ENCODE measurements around the gene ZNRF3.
"Not testable (repeated sequence)": the region's sequence is repeated elsewhere in the genome, so short reads cannot be mapped to it uniquely, and the experiment has no call there.

ZNRF3 gene

GRCh38 chr22:28885939-28886338 is 2.6 kb downstream of the ZNRF3 start:
- Histone ChIP-seq H3K27ac (ENCODE audit: extremely low read depth, low read depth, low read length) (no peak overlapping the region), H3K9me3 (ENCODE audit: control insufficient read depth, insufficient read depth, low read depth, low read length) (no peaks in the 10 kb centered on the region), H3K4me3 (ENCODE audit: low read depth, low read length) (no peak overlapping the region), H3K4me1 (ENCODE audit: control insufficient read depth, insufficient read depth, low read length) (peaks cover 22% of the 10 kb centered on the region), H3K36me3 (ENCODE audit: control insufficient read depth in 2 of 2, insufficient read depth in 1 of 2, low read length in 2 of 2) (no peaks in the 10 kb centered on the region)
- ChIA-PET POLR2A (interaction anchor here (0.7 kb wide), 3 partner anchors 87 to 116 kb away, joined by 3 to 4 read pairs (median 4); no protein-coding TSS in a partner anchor), CTCF (interaction anchor here (0.6 to 1.8 kb wide), 6 partner anchors 11 to 1744 kb away, joined by 3 to 11 read pairs (median 4); no protein-coding TSS in a partner anchor)
- TF ChIP-seq, protein P1, sequence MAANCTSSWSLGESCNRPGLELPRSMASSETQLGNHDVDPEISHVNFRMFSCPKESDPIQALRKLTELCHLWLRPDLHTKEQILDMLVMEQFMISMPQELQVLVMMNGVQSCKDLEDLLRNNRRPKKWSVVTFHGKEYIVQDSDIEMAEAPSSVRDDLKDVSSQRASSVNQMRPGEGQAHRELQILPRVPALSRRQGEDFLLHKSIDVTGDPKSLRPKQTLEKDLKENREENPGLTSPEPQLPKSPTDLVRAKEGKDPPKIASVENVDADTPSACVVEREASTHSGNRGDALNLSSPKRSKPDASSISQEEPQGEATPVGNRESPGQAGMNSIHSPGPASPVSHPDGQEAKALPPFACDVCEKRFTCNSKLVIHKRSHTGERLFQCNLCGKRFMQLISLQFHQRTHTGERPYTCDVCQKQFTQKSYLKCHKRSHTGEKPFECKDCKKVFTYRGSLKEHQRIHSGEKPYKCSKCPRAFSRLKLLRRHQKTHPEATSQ (tag by site-specific recombination; IDR thresholded peaks at IDR 0.05): no peak
- TF ChIP-seq SCRT1 (tag by site-specific recombination; IDR thresholded peaks at IDR 0.05; ENCODE audit: borderline replicate concordance) (peak; percentile 95), SCRT2 (tag by site-specific recombination; IDR thresholded peaks at IDR 0.05) (peak; percentile 94), ZNF157 (tag by site-specific recombination; IDR thresholded peaks at IDR 0.05) (no peak), ZNF561 (tag by site-specific recombination; IDR thresholded peaks at IDR 0.05; ENCODE audit: borderline replicate concordance) (0 out of 2 replicates have a peak, but pooled peaks have one; percentile 20), ZNF664 (tag by site-specific recombination; IDR thresholded peaks at IDR 0.05) (peak; percentile 60; the same call in 1 of the 2 replicates)

GRCh38 chr22:28886679-28887078 is 3.3 kb downstream of the ZNRF3 start:
- POLR2A ChIA-PET: not testable (repeated sequence)
- CTCF ChIA-PET: interaction anchor here (1.7 kb wide), 1 partner anchor 31 kb away, joined by 4 read pairs; no protein-coding TSS in a partner anchor

DNA sequence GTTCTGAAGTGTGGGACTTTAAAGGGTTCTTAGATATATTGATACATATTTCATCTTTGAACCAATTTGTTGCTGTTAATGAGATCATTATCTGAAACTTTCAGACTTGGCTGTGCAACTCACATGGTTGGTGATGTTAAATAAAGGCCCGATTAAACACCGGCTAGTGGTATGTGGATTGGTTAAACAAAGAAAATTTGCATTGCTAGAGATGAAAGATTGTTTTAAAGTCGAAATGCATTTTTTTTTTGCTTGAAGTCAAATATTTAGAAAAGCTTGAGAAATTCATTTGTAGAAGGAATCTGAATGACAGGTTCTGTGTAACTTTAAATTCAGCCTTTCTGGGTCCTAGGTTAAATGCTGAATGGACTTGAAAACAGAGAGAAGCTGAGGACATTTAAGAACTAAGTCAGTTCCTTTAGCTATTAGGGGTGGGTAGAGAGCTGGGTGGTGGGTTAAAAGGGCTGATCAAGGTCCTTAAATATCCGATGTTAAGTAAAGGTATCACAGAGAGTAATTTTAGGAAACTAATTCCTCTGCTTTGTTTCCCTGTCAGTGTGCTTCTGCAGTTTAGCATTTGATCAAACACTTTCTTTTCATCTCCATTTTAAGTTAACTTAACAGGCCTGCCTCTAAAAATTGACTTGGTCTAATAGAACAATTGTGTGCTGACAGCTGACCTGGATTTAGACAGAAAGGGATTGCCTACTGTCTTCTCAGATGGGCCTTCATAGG is 4.5 kb downstream of the ZNRF3 start:
- H3K27ac ChIP-seq (ENCODE audit: extremely low read depth, low read depth, low read length): no peak overlapping the region

More at GRCh38 chr22:28886679-28887078, 3.3 kb downstream of the ZNRF3 start:
- H3K9me3 ChIP-seq (ENCODE audit: control insufficient read depth, insufficient read depth, low read depth, low read length); H3K4me3 ChIP-seq (ENCODE audit: low read depth, low read length); H3K27ac ChIP-seq (ENCODE audit: extremely low read depth, low read depth, low read length); H3K36me3 ChIP-seq (ENCODE audit: control insufficient read depth in 2 of 2, insufficient read depth in 1 of 2, low read length in 2 of 2): not testable (repeated sequence)
- TF ChIP-seq ZNF121 (tag by site-specific recombination; IDR thresholded peaks at IDR 0.05): peak; percentile 69; the same call in 1 of the 2 replicates
- peaks cover 22% of the 10 kb centered on the region for H3K4me1 ChIP-seq (ENCODE audit: control insufficient read depth, insufficient read depth, low read length)

DNA sequence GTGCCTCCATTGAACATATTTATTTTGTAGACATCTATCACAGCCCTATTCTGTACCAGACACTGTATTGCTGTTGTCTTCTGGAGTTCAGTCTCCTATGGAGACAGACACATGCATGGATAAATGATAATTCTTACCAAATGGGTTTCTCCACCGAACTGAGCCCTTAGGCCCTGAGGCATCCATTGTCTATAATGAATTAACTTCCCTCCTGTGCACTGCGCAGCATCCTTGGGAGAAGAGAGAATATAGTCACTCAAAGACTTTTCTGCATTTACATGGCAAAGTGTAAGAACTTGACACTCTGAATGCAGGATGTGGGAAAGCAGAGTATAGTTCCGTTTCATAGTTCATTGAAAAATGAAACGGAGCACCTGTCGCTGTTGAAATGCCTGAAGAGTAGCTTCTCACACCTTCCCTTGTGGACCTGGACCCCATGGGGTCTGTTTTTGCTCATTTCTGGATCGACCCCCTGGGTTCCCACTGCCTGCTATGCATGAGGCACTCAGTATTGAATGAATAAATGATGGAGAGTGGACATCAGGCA is 6.2 kb downstream of the ZNRF3 start:
- ChIA-PET CTCF (no interaction called here), POLR2A (no interaction called here)
- Histone ChIP-seq H3K27ac (ENCODE audit: extremely low read depth, low read depth, low read length) (no peak overlapping the region), H3K4me1 (ENCODE audit: control insufficient read depth, insufficient read depth, low read length) (peaks cover 18% of the 10 kb centered on the region), H3K9me3 (ENCODE audit: control insufficient read depth, insufficient read depth, low read depth, low read length) (no peaks in the 10 kb centered on the region), H3K4me3 (ENCODE audit: low read depth, low read length) (no peak overlapping the region), H3K36me3 (ENCODE audit: control insufficient read depth in 2 of 2, insufficient read depth in 1 of 2, low read length in 2 of 2) (no peaks in the 10 kb centered on the region)
- TF ChIP-seq GLIS1 (tag by site-specific recombination; IDR thresholded peaks at IDR 0.05): peak; percentile 58
- peak; percentile 79 for TF ChIP-seq SCRT2 (tag by site-specific recombination; IDR thresholded peaks at IDR 0.05)
- TF ChIP-seq ZNF157 (tag by site-specific recombination; IDR thresholded peaks at IDR 0.05): no peak

More for the DNA sequence above, 4.5 kb downstream of the ZNRF3 start:
- ChIA-PET POLR2A (no interaction called here), CTCF (interaction anchor here (1.4 kb wide), 1 partner anchor 153 kb away, joined by 5 read pairs; no protein-coding TSS in a partner anchor)
- Histone ChIP-seq H3K9me3 (ENCODE audit: control insufficient read depth, insufficient read depth, low read depth, low read length) (no peaks in the 10 kb centered on the region), H3K4me3 (ENCODE audit: low read depth, low read length) (no peak overlapping the region), H3K4me1 (ENCODE audit: control insufficient read depth, insufficient read depth, low read length) (peaks cover 21% of the 10 kb centered on the region), H3K36me3 (ENCODE audit: control insufficient read depth in 2 of 2, insufficient read depth in 1 of 2, low read length in 2 of 2) (no peaks in the 10 kb centered on the region)
- TF ChIP-seq ZBTB26 (tag by site-specific recombination; optimal IDR thresholded peaks at IDR 0.05): no peak
- TF ChIP-seq, protein P2, sequence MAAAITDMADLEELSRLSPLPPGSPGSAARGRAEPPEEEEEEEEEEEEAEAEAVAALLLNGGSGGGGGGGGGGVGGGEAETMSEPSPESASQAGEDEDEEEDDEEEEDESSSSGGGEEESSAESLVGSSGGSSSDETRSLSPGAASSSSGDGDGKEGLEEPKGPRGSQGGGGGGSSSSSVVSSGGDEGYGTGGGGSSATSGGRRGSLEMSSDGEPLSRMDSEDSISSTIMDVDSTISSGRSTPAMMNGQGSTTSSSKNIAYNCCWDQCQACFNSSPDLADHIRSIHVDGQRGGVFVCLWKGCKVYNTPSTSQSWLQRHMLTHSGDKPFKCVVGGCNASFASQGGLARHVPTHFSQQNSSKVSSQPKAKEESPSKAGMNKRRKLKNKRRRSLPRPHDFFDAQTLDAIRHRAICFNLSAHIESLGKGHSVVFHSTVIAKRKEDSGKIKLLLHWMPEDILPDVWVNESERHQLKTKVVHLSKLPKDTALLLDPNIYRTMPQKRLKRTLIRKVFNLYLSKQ (tag by site-specific recombination; IDR thresholded peaks at IDR 0.05; ENCODE audit: borderline replicate concordance): no peak
- no peak for TF ChIP-seq ZBTB20 (tag by site-specific recombination; IDR thresholded peaks at IDR 0.05)
- no peak for TF ChIP-seq ZNF624 (tag by site-specific recombination; IDR thresholded peaks at IDR 0.05)
